H1 (cell line): ENCODE measurements around the gene PDE5A. TPM values are rescaled to one million over a fixed set of nuclear protein-coding genes. Genes with fewer than 3 reads are reported as not detected.

Experiments used
- CTCF ChIA-PET: fragments of 300-600 bp; sonication (Branson Sonifier 250); formaldehyde crosslinking; loops from one replicate; lab custom pipeline; 2021; ENCODE audit not compliant: partially characterized antibody; lab: Charles Lee
- POLR2A ChIA-PET: fragments of 300-600 bp; sonication (Branson Sonifier 250); formaldehyde crosslinking; loops from one replicate; lab custom pipeline; 2021; ENCODE audit warnings: inconsistent platforms; ENCODE audit not compliant: partially characterized antibody; lab: Charles Lee
- DNase-seq, 2 experiments: peaks; one replicate each; pipeline versions ENCODE4 v3.0.0 to v3.0.0-alpha.2; 2010 to 2022; ENCODE audit warnings: low spot score in 2 of 2, low read depth in 1 of 2, mixed read lengths in 1 of 2
- FAIRE-seq: peaks from 2 replicates; lab custom pipeline; 2011; peaks lifted over from hg19 to GRCh38; lab: Jason Lieb, UNC
- H2AFZ ChIP-seq: 2 replicates; pipeline ENCODE4 v1.8.1; 2012; ENCODE audit warnings: low read length, inconsistent platforms
- H2AK5ac ChIP-seq: 2 replicates; pipeline ENCODE4 v1.6.1; 2013; ENCODE audit warnings: low read depth, low read length
- H2BK120ac ChIP-seq: replicated peaks from 2 replicates; pipeline ENCODE3; 2013; ENCODE audit warnings: low read depth, low read length, inconsistent platforms
- H2BK12ac ChIP-seq: 2 replicates; pipeline ENCODE4 v1.6.1; 2013; ENCODE audit warnings: low read depth, low read length
- H2BK15ac ChIP-seq: 2 replicates; pipeline ENCODE4 v1.6.1; 2013; ENCODE audit warnings: low read length
- H2BK20ac ChIP-seq: 2 replicates; pipeline ENCODE4 v1.6.1; 2013; ENCODE audit warnings: low read length
- H2BK5ac ChIP-seq: 2 replicates; pipeline ENCODE4 v1.6.1; 2013; ENCODE audit warnings: low read depth, low read length
- H3K14ac ChIP-seq: 2 replicates; pipeline ENCODE4 v1.6.1; 2013; ENCODE audit warnings: inconsistent platforms; ENCODE audit not compliant: insufficient read length
- H3K18ac ChIP-seq: 2 replicates; pipeline ENCODE4 v1.6.1; 2013; ENCODE audit warnings: low read length; ENCODE audit errors: extremely low read depth
- H3K23ac ChIP-seq: 2 replicates; pipeline ENCODE4 v1.6.1; 2013; ENCODE audit warnings: inconsistent platforms; ENCODE audit not compliant: insufficient read length
- H3K23me2 ChIP-seq: 2 replicates; pipeline ENCODE4 v1.6.1; 2013; ENCODE audit warnings: low read depth, low read length
- H3K27ac ChIP-seq: 2 replicates; pipeline ENCODE4 v1.6.1; 2011; ENCODE audit warnings: low read depth, low read length, inconsistent platforms
- H3K27me3 ChIP-seq, 4 experiments: replicated peaks in 1 of 4; 1 replicate in 1 of 4; 2 replicates in 3 of 4; pipeline versions ENCODE4 v1.6.1 to v1.8.1; 2011 to 2013; ENCODE audit warnings: low read length in 3 of 4, mild to moderate bottlenecking in 3 of 4, inconsistent platforms in 2 of 4, mixed read lengths in 2 of 4, moderate library complexity in 1 of 4; ENCODE audit not compliant: control insufficient read depth in 3 of 4, insufficient read depth in 3 of 4; ENCODE audit errors: extremely low read depth in 1 of 4
- H3K36me3 ChIP-seq, 4 experiments: 2 replicates each; pipeline versions ENCODE4 v1.6.1 to v1.8.1; 2011 to 2013; ENCODE audit warnings: mild to moderate bottlenecking in 4 of 4, low read length in 3 of 4, moderate library complexity in 2 of 4, control low read depth in 1 of 4, inconsistent platforms in 1 of 4; ENCODE audit not compliant: insufficient read depth in 4 of 4, control insufficient read depth in 2 of 4
- H3K4ac ChIP-seq: replicated peaks from 2 replicates; pipeline ENCODE3; 2013; ENCODE audit warnings: low read length, low read depth, mixed read lengths, inconsistent platforms; ENCODE audit not compliant: insufficient read length
- H3K4me1 ChIP-seq, 4 experiments: replicated peaks in 1 of 4; 1 replicate in 1 of 4; 2 replicates in 3 of 4; pipeline versions ENCODE4 v1.6.1 to v1.8.1; 2011 to 2013; ENCODE audit warnings: low read length in 3 of 4, inconsistent platforms in 2 of 4, mixed read lengths in 1 of 4; ENCODE audit not compliant: insufficient read depth in 4 of 4, control insufficient read depth in 3 of 4
- H3K4me2 ChIP-seq, 2 experiments: 2 replicates each; pipeline versions ENCODE4 v1.6.1 to v1.8.1; 2011 to 2013; ENCODE audit warnings: low read depth in 2 of 2, low read length in 2 of 2, control low read depth in 1 of 2, inconsistent platforms in 1 of 2, mild to moderate bottlenecking in 1 of 2; ENCODE audit not compliant: insufficient read depth in 1 of 2
- H3K4me3 ChIP-seq, 4 experiments: fragments of 200-600, 300-600 bp in 1 of 4; sonication (generic), shearing (Covaris generic), sonication (Bioruptor Twin) in 1 of 4; 2 replicates each; pipeline versions ENCODE4 v1.5.1 to v1.8.1; 2011 to 2016; ENCODE audit warnings: low read length in 4 of 4, low read depth in 3 of 4, control low read depth in 2 of 4, inconsistent platforms in 2 of 4, mild to moderate bottlenecking in 2 of 4, mixed read lengths in 1 of 4, moderate library complexity in 1 of 4; ENCODE audit not compliant: insufficient read depth in 2 of 4; ENCODE audit errors: extremely low read depth in 1 of 4
- H3K56ac ChIP-seq: replicated peaks from 2 replicates; pipeline ENCODE3; 2013; ENCODE audit warnings: low read depth, mild to moderate bottlenecking, mixed read lengths, low read length, inconsistent platforms; ENCODE audit not compliant: insufficient read length
- H3K79me1 ChIP-seq: 2 replicates; pipeline ENCODE4 v1.6.1; 2013; ENCODE audit warnings: low read depth, low read length, control low read depth
- H3K79me2 ChIP-seq, 2 experiments: 2 replicates each; pipeline versions ENCODE4 v1.6.1 to v1.8.1; 2012 to 2013; ENCODE audit warnings: low read length in 2 of 2, mild to moderate bottlenecking in 2 of 2, inconsistent platforms in 1 of 2; ENCODE audit not compliant: insufficient read depth in 2 of 2, control insufficient read depth in 1 of 2
- H3K9ac ChIP-seq, 4 experiments: replicated peaks in 1 of 4; 1 replicate in 1 of 4; 2 replicates in 3 of 4; pipeline versions ENCODE4 v1.6.1 to v1.8.1; 2011 to 2013; ENCODE audit warnings: low read depth in 3 of 4, low read length in 3 of 4, control low read depth in 2 of 4, mild to moderate bottlenecking in 2 of 4, moderate library complexity in 2 of 4, inconsistent platforms in 1 of 4; ENCODE audit errors: extremely low read depth in 1 of 4
- H3K9me3 ChIP-seq, 2 experiments: 2 replicates each; pipeline versions ENCODE4 v1.6.1 to v1.8.1; 2012 to 2013; ENCODE audit warnings: mild to moderate bottlenecking in 2 of 2, moderate library complexity in 2 of 2, control low read depth in 1 of 2, inconsistent platforms in 1 of 2, low read depth in 1 of 2, low read length in 1 of 2, mixed read lengths in 1 of 2; ENCODE audit not compliant: insufficient read depth in 2 of 2
- H4K20me1 ChIP-seq, 2 experiments: replicated peaks in 1 of 2; 2 replicates each; pipeline versions ENCODE3 to v1.8.1; 2011 to 2013; ENCODE audit warnings: inconsistent platforms in 2 of 2, low read length in 2 of 2, mild to moderate bottlenecking in 1 of 2; ENCODE audit not compliant: insufficient read depth in 2 of 2, control insufficient read depth in 1 of 2
- H4K5ac ChIP-seq: 2 replicates; pipeline ENCODE4 v1.6.1; 2013; ENCODE audit warnings: low read length, low read depth, mixed read lengths, inconsistent platforms; ENCODE audit not compliant: insufficient read length
- H4K8ac ChIP-seq: 2 replicates; pipeline ENCODE4 v1.8.0; 2013; ENCODE audit warnings: mild to moderate bottlenecking, moderate library complexity, low read length, inconsistent platforms; ENCODE audit not compliant: insufficient read depth; ENCODE audit errors: extremely low read depth
- H4K91ac ChIP-seq: replicated peaks from 2 replicates; pipeline ENCODE3; 2013; ENCODE audit warnings: low read length, mixed read lengths, inconsistent platforms; ENCODE audit not compliant: insufficient read length
- CEBPB ChIP-seq: IDR thresholded peaks from 2 replicates; pipeline ENCODE4 v1.6.1; 2012; ENCODE audit warnings: low read depth, low read length
- GTF2F1 ChIP-seq: IDR thresholded peaks from 2 replicates; pipeline ENCODE4 v1.6.1; 2012; ENCODE audit warnings: low read depth, low read length, improper control_type of control experiment, borderline replicate concordance
- KDM5A ChIP-seq: fragments of 200-600 bp; IDR thresholded peaks from 2 replicates; pipeline ENCODE4 v1.7.1; 2012; ENCODE audit warnings: mild to moderate bottlenecking, low read length, inconsistent platforms, mixed read lengths
- MAX ChIP-seq: IDR thresholded peaks from 2 replicates; pipeline ENCODE4 v1.6.1; 2012; ENCODE audit warnings: inconsistent platforms
- RBBP5 ChIP-seq: IDR thresholded peaks from 2 replicates; pipeline ENCODE4 v1.7.1; 2012; ENCODE audit warnings: low read depth, mild to moderate bottlenecking, inconsistent platforms, low read length, moderate library complexity, borderline replicate concordance
- SAP30 ChIP-seq: fragments of 300-600 bp; sonication (generic); IDR thresholded peaks from 2 replicates; pipeline ENCODE4 v1.7.1; 2012; ENCODE audit warnings: low read length, moderate library complexity, mild to moderate bottlenecking, inconsistent platforms; ENCODE audit not compliant: insufficient read depth, insufficient replicate concordance
- SIN3A ChIP-seq, 2 experiments: IDR thresholded peaks in 1 of 2; conservative IDR thresholded peaks in 1 of 2; 2 replicates each; pipeline ENCODE4 v1.6.1; 2011 to 2012; ENCODE audit warnings: low read length in 2 of 2, improper control_type of control experiment in 1 of 2, low read depth in 1 of 2, mild to moderate bottlenecking in 1 of 2
- SP4 ChIP-seq: IDR thresholded peaks from 2 replicates; pipeline ENCODE4 v1.6.1; 2012; ENCODE audit warnings: low read length, inconsistent platforms
- TAF1 ChIP-seq: IDR thresholded peaks from 2 replicates; pipeline ENCODE4 v1.6.1; 2011; ENCODE audit warnings: mild to moderate bottlenecking, low read depth, low read length
- TAF7 ChIP-seq: optimal IDR thresholded peaks from 2 replicates; pipeline ENCODE3; 2011; ENCODE audit warnings: low read depth, mild to moderate bottlenecking, inconsistent platforms, low read length, moderate library complexity, borderline replicate concordance
- TBP ChIP-seq: IDR thresholded peaks from 2 replicates; pipeline ENCODE4 v1.6.1; 2011; ENCODE audit warnings: low read depth, low read length, improper control_type of control experiment
- ZNF274 ChIP-seq: IDR thresholded peaks from 2 replicates; pipeline ENCODE4 v1.7.0; 2012; ENCODE audit warnings: low read length, borderline replicate concordance; ENCODE audit errors: extremely low read depth
- polyA plus RNA-seq, 7 experiments: library from polyadenylated mRNA; depleted of rRNA in 3 of 7; stranded (reverse) in 5 of 7; unstranded in 2 of 7; fragments of >200 nt in 5 of 7; fragments of 200-250 nt in 2 of 7; gene quantifications; 1 replicate in 5 of 7; 2 replicates in 1 of 7; 4 replicates in 1 of 7; pipeline versions ENCODE4 v1.2.1 to v1.2.3, GENCODE V29; 2011 to 2013; ENCODE audit warnings: missing spikeins in 2 of 7, mixed read lengths in 2 of 7
- total RNA-seq: library from RNA; stranded (reverse); fragmentation: NEBNext Ultra II Directional; extraction: Animal tissue kit (Norgen Biotek cat#: 25700); gene quantifications from 2 replicates; pipeline ENCODE4 v1.2.1, GENCODE V29; 2021

The PDE5A gene
- total and polyA plus RNA-seq, 2 of the 8 experiments (the other 6 are each of a cell fraction or from before 2014, with no cell fraction given): 5.6 to 32.4 TPM

GRCh38 chr4:119657111-119657611 lies 28.6 kb upstream of the PDE5A start:
- peak overlapping the region; percentile 15; the same call in 1 of the 2 replicates for H2AFZ ChIP-seq

More at GRCh38 chr4:119657111-119657611, 28.6 kb upstream of the PDE5A start:
- Histone ChIP-seq H4K8ac (no peak overlapping the region), H2BK15ac (no peak overlapping the region), H3K4me1 (no peaks in the 10 kb centered on the region), H3K79me1 (no peaks in the 10 kb centered on the region), H3K9me3 (no peaks in the 10 kb centered on the region), H3K4me2 (no peak overlapping the region), H2BK120ac (no peak overlapping the region), H4K5ac (no peak overlapping the region), H3K27me3 (no peaks in the 10 kb centered on the region), H3K36me3 (no peaks in the 10 kb centered on the region), H3K4me3 (no peak overlapping the region), H4K20me1 (no peaks in the 10 kb centered on the region), H3K18ac (no peak overlapping the region), H2BK20ac (no peak overlapping the region), H3K23me2 (no peaks in the 10 kb centered on the region), H3K4ac (no peak overlapping the region), H2BK12ac (no peak overlapping the region), H4K91ac (no peak overlapping the region), H2AK5ac (no peak overlapping the region), H2BK5ac (no peak overlapping the region), H3K9ac (no peak overlapping the region), H3K14ac (no peak overlapping the region), H3K79me2 (no peaks in the 10 kb centered on the region), H3K56ac (no peak overlapping the region), H3K23ac (no peak overlapping the region), H3K27ac (no peak overlapping the region)
- CTCF ChIA-PET: interaction anchor here (1.3 kb wide), 1 partner anchor 11 kb away, joined by 3 read pairs; no protein-coding TSS in a partner anchor
- DNase-seq (no peak), FAIRE-seq (no peak)
- POLR2A ChIA-PET: no interaction called here
- TF ChIP-seq CEBPB (no peak), ZNF274 (no peak), KDM5A (no peak), GTF2F1 (no peak), SIN3A (conservative IDR thresholded peaks at IDR 0.05 in 1 of 2, IDR thresholded peaks at IDR 0.05 in 1 of 2; ENCODE audit: low read depth in 1 of 2, low read length in 2 of 2) (no peak), SAP30 (no peak), RBBP5 (no peak), TBP (no peak), TAF7 (no peak), MAX (no peak), SP4 (no peak), TAF1 (no peak)
